Stimulated activated CD8-positive, alpha-beta memory T cell treated with anti-CD3 and anti-CD28 coated beads, Interleukin-7, amount 100 ng/mL, for 24 hours (primary cell): Measurements from ENCODE around the gene ZBTB40.

Source experiments
- DNase-seq: peaks from one replicate; pipeline ENCODE4 v3.0.0-alpha.2; 2020; ENCODE audit warnings: low read depth

The ZBTB40 gene

DNA sequence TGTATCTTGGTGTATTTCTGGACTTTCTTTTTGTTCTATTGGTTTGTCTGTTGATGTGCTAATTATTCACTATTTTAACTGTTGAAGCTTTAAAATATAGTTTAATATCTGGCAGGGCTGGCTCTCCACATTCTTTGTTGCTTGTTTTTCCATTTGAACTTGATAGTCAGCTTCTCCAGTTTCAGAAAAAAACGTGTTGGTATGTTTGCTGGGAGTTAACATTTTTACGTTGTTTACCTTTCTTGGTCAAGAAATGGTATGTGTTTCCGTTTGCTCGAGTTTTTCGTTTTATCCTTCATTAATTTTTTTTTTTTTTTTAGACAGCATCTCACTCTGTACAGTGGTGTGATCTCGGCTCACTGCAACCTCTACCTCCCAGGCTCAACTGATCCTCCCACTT, 16.9 kb upstream of the ZBTB40 start:
- no peak for DNase-seq

DNA sequence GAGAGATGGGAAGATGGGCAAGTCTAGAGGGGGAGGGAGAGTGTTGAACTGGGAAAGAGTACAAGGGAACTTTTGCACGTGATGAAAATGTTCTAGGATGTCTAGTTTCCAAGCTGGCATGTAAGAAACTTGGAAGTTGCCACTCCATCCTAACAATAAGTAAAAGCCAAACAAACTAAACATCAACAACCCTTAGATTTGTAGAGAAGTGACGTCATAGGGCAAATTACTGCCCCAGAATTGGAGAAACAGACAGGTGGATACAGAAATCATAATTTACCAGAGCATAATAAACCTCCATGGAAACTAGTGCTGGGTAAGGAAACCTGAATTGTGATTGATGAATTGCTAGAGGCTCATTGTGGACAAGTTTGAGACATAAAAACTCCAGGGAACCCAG, 14.7 kb upstream of the ZBTB40 start:
- DNase-seq = no peak

DNA sequence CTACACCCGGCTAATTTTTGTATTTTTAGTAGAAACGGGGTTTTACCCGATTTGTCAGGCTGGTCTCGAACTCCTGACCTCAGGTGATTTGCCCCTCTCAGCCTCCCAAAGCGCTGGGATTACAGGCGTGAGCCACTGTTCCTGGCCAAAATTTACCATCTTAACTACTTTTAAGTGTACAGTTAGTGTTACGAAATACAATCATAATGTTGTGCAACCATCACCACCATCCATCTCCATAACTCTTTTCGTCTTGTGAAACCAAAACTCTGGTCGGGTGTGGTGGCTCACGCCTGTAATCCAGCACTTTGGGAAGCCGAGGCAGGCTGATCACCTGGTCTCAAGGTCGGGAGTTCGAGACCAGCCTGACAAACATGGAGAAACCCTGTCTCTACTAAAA, 14.1 kb upstream of the ZBTB40 start:
- no peak for DNase-seq

- no peak for DNase-seq
Observed at GRCh38 chr1:22440582-22440981, 11.1 kb upstream of the ZBTB40 start.

- no peak for DNase-seq
Observed at GRCh38 chr1:22442212-22442894, 9.3 kb upstream of the ZBTB40 start.

GRCh38 chr1:22443332-22443731, 8.3 kb upstream of the ZBTB40 start:
- no peak for DNase-seq

GRCh38 chr1:22444856-22445255, 6.8 kb upstream of the ZBTB40 start:
- no peak for DNase-seq

GRCh38 chr1:22447621-22448111, 4.0 kb upstream of the ZBTB40 start:
- no peak for DNase-seq

DNA sequence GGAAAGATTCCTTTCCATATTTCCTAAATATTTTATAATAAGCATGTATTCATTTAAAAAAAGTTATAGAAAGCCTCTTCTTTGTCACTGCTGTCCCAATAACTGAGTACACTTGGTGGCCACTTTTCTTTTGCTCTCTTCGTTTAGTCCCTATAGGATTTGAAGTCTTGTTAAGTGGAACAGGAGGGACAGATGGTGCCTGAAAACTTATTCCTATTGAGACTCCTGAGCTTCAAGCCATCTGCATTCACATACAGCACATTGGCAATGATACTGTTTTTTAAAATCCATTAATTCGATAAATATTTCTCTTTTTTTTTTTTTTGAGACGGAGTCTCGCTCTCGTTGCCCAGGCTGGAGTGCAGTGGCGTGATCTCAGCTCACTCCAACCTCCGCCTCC, 2.0 kb upstream of the ZBTB40 start:
- no peak for DNase-seq

DNA sequence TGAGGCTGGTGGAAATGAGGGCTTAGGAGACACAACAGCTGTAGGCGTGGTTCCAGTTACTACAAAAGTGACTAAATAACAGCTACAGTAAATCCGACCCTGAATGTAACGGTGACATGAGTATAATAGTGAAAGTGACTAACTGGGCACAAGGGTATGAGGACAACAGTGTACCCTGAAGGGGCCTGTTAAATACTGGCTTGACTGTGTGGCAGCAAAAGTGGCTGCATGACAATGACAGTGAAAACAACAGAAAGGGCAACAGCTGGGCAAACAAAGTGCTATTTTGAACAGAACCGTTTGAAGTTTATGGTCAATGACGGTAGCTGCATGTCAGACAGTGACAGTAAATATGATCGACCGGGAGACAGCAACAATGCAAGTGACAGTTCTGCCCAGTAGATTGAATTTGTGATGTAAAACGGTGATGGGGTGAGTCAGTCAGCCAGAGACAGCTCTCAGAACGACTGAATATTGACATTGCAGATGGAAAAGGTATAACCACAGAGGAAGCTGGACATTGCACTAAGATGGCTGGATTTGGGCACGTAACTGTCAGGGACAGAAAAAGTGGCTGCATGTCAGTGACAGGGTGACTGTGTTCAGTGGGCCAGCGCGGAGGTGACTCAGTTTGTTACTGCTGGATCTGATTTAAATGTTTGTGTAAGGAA, 1.2 kb upstream of the ZBTB40 start:
- no peak for DNase-seq

- DNase-seq = no peak
Observed at GRCh38 chr1:22452481-22452957, 868 bp downstream of the ZBTB40 start.

DNA sequence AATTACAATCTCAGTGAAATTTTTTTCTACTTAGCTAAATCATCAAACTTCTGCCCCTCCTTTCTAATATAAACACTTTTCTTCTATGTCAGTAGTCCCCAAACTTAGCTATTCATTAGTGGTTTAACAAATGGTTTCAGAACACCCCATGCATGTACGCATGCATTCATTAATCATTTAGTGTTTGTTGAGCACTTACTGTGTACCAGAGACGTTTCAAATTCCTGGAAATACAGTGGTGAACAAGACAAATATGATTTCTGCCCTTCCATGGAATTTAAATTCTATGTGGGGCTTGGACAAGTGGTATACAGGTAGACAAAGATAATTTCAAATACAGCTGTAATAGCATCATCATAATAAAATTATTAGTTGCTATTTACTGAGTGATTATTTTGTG, 1.5 kb downstream of the ZBTB40 start:
- no peak for DNase-seq

GRCh38 chr1:22454476-22455056, 2.9 kb downstream of the ZBTB40 start:
- no peak for DNase-seq

GRCh38 chr1:22457345-22457744, 5.7 kb downstream of the ZBTB40 start:
- DNase-seq = no peak

DNA sequence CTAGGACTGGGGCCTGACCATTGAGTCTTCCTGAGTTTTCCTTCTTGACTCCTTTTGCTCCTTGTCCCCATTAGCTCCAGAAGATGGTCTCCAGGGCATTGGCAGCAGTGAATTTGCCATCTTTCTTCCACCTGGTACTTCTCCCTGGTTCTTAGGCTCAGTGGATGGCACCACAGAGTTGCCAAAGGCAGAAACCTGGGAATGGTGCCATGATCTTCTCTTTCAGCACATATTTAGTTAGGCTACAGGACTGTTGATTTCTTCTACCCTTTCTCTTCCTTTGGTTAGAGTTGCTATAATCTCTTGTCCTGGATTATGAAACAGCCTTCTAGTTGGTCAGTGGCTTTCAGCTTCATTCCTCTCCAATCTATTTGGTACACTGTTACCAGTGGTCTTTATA, 6.2 kb downstream of the ZBTB40 start:
- no peak for DNase-seq

- DNase-seq = no peak
Observed at GRCh38 chr1:22461100-22461499, 9.4 kb downstream of the ZBTB40 start.

GRCh38 chr1:22461678-22462527, 10.3 kb downstream of the ZBTB40 start:
- no peak for DNase-seq

DNA sequence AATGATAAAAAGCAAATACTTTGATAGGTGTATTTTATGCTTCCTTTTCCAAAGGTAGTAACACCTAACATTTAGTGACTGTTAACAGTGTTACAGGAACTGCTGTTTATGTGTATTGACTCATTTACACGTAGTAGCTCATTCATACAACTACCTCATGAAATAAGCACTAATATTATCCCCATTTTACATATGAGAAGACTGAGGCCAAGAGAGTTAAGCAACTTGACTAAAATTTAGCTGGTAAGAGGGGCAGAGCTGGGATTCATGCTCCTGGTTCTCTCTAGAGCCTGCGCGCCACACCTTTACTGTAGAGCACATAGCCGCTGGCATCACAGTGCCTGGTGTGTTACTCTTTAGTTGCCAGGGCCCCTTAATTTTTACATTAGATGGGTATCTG, 11.3 kb downstream of the ZBTB40 start:
- no peak for DNase-seq

DNA sequence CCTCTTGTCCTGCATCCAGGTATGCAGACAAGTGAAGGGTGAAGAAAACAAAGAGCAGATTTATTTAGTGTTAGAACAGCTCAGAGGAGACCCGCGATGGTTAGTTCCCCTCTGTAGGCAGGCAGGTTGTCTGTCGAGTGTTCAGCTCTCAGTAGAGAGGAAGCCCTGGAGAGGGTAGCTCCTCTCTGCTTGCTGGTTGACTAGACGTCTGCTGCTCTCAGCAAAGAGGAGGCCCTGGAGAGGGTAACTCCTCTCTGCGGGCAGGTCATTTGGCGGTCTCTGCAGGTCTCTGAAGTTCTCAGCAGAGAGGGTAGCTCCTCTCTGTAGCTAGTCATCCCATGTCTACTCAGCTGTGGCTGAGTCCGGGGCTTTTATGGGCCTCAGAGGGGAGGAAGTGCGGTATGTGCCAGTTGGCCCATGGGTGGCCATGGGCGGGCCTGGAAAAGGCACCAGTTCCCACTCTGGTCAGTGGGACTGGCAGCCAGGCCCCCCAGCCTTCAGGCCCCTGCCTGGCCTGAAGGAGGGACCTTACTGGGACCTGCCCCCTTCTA, 13.4 kb downstream of the ZBTB40 start:
- no peak for DNase-seq

DNA sequence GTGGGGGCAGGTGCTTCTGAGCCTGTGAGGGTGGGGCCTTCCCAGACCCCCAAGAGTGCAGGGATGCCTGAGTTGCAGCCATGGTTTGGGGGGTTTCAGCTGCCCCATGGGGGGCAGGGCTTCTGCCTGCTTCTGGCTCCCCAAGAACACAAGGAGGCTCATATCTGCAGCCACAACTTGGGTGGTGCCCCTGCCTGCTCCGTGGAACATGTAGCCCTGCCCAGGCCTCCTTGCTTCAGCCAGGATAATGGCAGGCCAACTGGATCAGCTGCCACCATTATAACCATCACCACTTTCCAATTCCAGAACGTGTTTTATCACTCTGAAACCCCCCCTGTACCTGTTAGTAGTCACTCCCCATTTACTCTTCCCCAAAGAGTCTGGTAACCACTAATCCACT, 14.0 kb downstream of the ZBTB40 start:
- no peak for DNase-seq

DNA sequence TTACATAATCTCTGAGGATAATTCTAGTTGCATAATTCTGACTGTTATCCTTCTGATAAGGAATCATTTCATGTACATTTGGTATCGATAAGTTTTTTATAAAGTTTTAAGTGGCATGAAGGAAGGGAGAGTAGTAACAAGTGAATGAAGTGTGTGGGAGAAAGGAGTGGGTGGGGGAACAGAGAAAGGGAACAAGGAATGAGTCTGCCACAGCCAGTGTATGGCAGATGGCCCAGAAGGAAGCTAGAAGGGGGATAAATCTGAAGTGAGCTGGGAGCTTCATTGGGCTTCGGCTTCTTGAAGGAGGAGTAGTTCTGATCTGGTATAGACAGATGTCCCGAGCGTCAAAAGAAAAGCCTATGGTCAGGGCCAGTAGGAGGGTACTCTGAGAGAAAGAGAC, 18.6 kb downstream of the ZBTB40 start:
- no peak for DNase-seq

DNA sequence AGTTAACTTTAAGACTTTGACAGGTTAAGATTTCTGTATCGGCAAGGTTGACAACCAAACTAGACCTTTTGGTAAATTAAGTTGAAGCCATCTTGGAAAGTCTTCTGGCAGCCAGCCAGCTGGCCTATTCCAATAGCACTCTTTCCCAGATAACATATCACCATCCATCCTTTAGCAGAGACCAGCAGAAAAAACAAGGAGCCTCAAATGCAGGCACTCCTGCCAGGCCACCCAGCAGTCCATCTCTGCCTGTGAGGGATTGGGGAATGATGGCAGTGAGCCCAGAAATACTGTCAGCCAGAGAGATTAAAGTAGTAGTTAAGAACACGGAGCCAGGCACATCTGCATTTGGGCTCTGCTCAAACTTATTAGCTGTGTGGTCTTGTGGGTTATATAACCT, 19.4 kb downstream of the ZBTB40 start:
- DNase-seq = no peak
